Measurements from ENCODE around the gene BLVRB. TPM values are rescaled to one million over a fixed set of nuclear protein-coding genes. Genes with fewer than 3 reads are reported as not detected.
A peak's percentile ranks its signal among the peaks of the same experiment; 100 is the strongest.
"Not testable (repeated sequence)": the region's sequence is repeated elsewhere in the genome, so short reads cannot be mapped to it uniquely, and the experiment has no call there.

The BLVRB gene
- total RNA-seq, 1 experiment from 2014 or later: 195 TPM

DNA sequence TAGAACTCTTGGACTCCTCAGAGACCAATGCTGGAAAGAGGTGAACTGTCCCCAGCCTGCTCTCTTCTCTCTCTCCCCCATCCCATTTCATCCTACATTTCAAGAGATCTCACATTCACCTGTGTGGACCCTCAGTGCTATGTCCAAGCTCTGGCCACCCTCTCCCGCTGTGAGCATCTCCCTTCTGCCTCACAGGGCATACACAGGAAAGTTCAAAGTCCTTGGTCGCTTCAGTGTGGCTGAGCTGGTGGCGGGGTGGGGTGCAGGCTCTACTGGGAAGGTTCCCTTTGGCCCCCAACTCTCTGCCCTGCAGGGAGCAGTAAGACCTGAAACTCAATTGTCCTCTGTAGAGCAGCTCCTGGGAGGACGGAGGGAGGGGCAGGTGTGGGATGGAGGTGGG is 28.2 kb upstream of the BLVRB start:
- no peak for DNase-seq (ENCODE audit: low spot score)
- in situ Hi-C loops (cut with HindIII; ENCODE audit: low sequenced_read_pairs): no loop called here

DNA sequence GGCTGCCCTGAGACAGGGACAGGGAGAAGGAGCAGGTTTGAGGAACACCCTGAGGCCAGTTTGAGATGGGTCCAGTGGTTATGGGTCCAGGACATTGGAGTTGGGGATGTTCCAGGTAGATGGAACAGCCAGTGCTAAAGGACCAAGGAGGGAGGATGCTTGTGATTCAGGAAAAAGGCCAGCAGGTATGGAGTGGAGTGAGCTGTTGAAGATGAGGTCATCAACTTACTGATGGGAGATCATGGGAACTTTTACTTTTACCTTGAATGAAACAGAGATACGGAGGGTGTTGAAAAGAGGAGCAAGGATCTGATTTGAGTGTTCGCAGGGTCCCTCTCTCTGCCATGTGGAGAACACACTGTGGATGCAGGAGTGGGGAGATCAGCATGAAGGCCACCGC is 26.7 kb upstream of the BLVRB start:
- in situ Hi-C loops (cut with HindIII; ENCODE audit: low sequenced_read_pairs): no loop called here
- DNase-seq (ENCODE audit: low spot score): no peak

DNA sequence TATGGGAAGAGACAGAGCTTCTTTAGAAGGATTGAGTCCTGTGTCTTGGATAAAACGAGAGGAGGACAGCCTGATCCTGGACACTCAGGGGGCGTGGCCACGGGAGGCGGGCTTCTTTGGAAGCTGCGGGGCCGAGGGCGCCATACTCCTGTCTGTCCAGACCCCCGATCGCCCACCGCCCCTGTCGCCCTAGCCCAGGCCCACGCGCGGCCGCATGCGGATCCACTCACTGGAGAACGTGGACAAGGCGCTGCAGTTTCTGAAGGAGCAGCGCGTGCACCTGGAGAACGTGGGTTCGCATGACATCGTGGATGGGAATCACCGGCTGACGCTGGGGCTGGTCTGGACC is 24.3 kb upstream of the BLVRB start:
- in situ Hi-C loops (cut with HindIII; ENCODE audit: low sequenced_read_pairs): no loop called here
- DNase-seq (ENCODE audit: low spot score): no peak

DNA sequence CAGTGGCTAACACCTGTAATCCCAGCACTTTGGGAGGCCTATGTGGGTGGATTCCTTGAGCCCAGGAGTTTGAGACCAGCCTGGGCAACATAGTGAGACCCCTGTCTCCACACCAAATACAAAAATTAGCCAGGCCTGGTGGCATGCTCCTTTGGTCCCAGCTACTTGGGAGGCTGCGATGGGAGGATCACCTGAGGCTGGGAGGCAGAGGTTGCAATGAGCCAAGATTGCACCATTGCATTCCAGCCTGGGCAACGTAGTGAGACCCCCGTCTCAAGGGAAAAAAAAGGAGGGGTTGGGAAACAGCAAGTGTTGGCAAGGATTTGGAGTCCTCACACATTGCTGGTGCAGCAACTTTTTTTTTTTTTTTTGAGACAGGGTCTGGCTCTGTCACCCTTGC is 20.5 kb upstream of the BLVRB start:
- no peak for DNase-seq (ENCODE audit: low spot score)
- in situ Hi-C loops (cut with HindIII; ENCODE audit: low sequenced_read_pairs): no loop called here

DNA sequence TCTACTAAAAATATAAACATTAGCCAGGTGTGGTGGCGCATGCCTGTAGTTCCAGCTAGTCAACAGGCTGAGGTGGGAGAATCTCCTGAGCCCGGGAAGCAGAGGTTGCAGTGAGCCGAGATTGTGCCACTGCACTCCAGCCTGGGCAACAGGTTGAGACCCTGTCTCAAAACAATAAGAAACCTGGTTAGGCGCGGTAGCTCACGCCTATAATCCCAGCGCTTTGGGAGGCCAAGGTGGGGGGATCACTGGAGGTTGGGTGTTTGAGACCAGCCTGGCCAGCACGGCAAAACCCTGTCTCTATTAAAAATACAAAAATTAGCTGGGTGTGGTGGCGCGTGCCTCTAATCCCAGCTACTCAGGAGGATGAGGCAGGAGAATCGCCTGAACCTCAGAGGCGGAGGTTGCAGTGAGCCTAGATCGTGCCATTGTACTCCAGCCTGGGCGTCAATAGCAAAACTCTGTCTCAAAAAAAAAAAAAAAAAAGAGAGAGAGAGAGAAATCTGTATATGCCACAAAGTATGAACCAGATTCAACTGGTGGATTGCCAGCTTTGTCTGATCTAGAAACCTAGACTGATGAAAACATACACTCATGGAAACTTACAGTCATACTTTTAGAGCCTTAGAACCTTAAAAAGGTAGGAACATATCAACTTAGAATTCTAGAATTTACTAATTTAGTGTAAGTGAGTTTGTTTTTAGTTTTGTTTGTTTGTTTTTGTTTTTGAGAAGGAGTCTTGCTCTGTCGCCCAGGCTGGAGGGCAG is 10.5 kb upstream of the BLVRB start:
- DNase-seq (ENCODE audit: low spot score); in situ Hi-C loops (cut with HindIII; ENCODE audit: low sequenced_read_pairs): not testable (repeated sequence)

DNA sequence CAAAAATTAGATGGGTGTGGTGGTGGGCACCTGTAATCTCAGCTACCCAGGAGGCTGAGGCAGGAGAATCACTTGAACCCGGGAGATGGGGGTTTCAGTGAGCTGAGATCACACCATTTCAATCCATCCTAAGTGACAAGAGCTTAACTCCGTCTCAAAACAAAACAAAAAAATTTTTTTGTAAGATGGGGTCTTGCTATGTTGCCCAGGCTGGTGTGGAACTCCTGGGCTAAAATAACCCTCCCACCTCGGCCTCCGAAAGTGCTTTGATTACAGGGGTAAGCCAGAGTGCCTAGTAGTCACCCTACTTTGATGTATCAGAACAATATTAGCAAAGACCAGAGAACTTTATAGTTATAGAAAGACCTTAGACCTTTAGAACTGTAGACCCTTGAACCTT is 9.2 kb upstream of the BLVRB start:
- no peak for DNase-seq (ENCODE audit: low spot score)
- in situ Hi-C loops (cut with HindIII; ENCODE audit: low sequenced_read_pairs): no loop called here

DNA sequence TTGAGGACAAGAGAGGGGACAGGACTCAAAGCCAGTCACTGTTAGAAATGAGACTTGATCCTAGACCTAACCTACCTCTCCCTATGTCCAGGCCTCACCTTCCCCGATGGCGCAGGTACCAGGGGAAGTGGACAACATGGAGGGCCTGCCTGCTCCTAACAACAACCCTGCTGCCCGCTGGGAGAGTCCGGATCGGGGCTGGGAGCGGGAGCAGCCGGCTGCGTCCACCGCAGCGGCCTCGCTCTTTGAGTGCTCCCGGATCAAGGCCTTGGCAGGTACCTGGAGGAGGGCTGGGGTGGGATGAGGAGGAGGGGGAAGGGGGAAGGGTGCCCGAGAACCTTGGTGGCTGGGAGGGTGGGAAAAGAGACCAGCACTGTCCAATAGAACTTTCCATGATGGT is 7.0 kb upstream of the BLVRB start:
- in situ Hi-C loops (cut with HindIII; ENCODE audit: low sequenced_read_pairs): no loop called here
- DNase-seq (ENCODE audit: low spot score): no peak

DNA sequence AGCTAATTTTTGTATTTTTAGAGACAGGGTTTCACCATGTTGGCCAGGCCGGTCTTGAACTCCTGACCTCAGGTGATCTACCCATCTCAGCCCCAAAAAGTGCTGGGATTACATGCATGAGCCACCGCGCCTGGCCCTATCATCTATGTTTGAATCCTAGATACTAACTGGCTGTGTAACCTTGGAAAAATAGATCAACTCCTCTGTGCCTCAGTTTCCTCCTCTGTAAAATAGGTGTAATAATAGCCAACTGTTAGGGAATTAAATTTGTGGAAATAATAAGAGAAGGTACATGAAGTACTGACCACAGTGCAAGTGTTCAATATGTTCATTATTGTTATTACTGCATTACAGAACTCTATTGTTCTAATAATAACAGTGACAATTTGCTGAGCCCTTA is 5.6 kb upstream of the BLVRB start:
- DNase-seq (ENCODE audit: low spot score): no peak
- in situ Hi-C loops (cut with HindIII; ENCODE audit: low sequenced_read_pairs): no loop called here

DNA sequence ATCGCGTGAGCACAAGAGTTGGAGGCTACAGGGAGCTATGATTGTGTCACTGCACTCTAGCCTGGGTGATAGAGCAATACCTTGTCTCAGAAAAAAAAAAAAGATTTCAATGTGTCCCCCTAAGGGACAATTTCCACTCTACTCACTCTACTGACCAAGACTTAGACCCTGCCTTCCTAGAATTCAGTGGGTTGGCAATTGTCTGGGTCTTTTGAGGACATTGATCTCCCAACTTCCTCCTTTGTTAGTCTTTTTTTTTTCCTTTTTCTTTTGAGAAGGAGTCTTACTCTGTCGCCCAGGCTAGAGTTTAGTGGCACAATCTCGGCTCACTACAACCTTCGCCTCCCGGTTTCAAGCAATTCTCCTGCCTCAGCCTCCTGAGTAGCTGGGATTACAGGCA is 3.5 kb upstream of the BLVRB start:
- in situ Hi-C loops (cut with HindIII; ENCODE audit: low sequenced_read_pairs): no loop called here
- no peak for DNase-seq (ENCODE audit: low spot score)

DNA sequence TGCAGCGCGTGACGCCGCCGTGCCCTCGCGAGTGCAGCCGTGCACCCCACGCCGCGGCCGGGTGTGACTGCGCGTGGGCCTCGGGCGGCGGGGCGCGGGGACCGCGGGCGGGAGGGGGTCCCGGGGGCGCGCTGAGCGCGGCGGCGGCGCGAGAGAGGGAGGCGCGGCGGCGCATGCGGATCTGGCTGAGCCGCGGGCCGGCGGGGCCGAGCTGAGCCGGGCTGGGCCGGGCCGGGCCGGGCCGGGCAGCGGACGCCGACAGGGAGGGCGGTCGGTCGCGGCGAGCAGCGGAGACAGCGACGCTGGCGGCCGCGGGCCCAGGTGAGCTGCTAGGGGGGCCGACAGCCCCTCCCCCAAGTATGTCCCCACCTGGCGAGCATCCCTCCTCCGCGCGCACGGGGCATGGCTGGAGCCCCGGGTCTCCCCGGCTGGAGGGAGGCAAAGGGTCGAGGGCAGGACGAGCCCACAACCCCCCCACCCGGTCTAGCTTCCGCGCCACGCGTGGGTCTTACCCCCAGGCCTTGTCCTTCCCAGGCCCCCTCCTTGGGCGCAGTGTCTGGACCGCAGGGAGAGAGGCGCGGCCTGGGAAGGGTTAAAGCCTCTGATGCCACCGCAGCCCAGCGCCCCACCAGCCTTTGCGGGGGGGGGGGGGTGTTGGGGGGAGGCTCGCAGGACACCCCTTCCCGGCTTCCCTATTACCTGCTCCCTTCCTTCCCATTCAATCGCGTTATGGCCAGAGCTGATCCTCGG is 1.6 kb upstream of the BLVRB start, which contains the start of gene SPTBN4:
SPTBN4 (plus strand) TSS at position 17 of the 750 bp plus-strand sequence. CDS start 5,621 bp downstream, outside the sequence.
- peak; percentile 14 for DNase-seq (ENCODE audit: low spot score)
- in situ Hi-C loops (cut with HindIII; ENCODE audit: low sequenced_read_pairs): no loop called here

DNA sequence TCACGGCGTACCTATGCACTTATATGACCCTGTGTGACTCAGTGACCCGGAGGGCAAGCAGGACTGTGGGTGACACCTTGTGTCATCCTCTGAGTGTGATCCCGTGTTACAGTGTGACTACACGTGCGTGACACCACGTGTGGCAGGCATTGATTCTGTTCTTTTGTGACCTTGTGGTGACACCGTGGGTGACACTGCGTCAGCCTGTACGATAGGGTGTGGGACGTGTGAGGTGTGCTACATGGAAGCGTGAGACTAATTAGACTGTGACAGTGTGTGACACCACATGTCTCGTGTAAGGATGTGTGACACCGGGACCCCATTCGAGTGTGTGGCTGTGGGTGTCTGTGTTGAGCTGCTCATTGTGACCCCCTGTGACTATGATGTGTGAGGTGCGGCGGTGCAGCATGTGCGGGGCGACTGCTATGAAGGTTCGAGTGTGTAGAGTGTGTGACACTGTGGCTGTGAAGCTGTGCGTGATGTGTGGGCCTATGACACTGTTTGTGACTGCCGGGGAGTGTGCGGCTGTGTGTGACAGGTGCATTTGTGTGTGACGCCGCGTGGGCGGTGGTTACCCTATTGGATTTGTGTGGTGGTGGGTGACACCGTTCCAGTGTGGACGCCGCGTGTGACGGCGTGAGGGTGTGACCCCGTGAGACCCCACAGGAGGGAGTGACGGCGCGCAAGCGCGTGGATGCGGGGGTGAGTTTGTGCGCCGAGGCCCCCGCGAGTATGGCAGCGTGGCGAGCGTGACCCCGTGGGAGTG is 857 bp upstream of the BLVRB start:
- in situ Hi-C loops (cut with HindIII; ENCODE audit: low sequenced_read_pairs): no loop called here
- DNase-seq (ENCODE audit: low spot score): peak; percentile 38

DNA sequence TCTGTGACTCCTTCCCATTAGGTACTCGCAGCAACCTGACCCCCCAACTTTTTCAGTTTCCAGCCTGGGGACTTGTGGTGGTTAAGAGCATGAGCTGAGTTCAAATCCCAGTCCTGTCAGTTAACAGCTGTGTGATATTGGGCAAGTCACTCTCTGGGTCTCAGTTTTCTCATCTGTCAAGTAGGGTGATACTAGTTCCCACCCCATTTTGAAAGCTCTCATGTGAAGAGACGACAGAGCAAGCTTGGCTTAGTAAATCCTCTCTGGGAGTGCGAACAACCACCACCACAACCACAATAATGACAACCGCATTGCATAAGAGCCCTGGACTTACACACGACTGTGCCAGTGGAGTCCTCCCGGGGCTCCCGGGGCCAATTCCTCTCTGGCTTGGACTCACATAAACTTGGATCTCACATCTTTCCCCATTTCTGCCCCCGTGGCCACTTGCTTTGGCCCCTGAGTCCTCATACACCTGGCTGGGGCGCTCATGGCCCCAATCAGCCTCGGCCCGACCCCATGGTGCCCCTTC is 454 bp downstream of the BLVRB start:
- in situ Hi-C loops (cut with HindIII; ENCODE audit: low sequenced_read_pairs): no loop called here
- DNase-seq (ENCODE audit: low spot score): no peak

DNA sequence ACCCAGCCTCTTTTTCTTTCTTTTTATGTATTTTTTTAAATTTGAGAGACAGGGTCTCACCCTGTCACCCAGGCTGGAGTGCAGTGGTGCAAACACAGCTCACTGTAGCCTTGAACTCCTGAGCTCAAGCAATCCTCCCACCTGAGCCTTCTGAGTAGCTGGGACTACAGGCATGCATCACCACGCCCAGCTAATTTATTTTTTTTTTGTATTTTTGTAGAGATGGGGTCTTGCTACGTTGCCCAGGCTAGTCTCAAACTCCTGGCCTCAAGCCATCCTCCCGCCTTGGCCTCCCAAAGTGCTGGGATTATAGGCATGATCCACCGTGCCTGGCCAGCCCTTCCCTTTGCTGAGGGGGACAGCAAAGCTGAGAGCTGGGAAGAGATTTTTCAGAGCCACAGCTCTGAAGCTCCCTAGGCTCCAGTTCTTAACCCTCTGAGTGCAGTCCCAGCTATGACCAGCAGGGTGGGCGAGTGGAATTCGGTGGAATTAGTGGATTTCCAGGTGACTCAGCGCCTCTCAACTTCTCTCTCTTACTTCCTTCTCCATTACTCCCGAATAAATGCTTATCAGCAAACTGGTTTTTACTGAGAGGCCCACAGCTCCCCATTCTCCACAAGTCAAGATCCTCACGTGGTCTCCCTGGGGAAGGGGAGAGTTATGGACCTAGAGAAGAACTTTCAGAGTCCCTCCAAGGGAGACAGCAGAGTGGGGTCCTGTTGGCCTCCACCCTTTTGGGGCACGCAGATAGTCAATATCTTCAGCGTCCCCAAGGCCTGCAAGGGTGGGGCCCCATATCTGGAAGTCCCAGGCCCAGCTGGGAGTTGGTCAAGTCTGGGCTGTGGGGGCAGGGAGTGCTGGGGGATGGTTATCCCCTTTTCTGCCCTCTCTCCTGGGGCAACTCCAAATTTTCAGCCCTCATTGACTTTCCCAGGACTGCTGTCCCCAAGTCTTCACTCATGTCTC is 1.2 kb downstream of the BLVRB start:
- peak; percentile 85 for DNase-seq (ENCODE audit: low spot score)
- in situ Hi-C loops (cut with HindIII; ENCODE audit: low sequenced_read_pairs): no loop called here

DNA sequence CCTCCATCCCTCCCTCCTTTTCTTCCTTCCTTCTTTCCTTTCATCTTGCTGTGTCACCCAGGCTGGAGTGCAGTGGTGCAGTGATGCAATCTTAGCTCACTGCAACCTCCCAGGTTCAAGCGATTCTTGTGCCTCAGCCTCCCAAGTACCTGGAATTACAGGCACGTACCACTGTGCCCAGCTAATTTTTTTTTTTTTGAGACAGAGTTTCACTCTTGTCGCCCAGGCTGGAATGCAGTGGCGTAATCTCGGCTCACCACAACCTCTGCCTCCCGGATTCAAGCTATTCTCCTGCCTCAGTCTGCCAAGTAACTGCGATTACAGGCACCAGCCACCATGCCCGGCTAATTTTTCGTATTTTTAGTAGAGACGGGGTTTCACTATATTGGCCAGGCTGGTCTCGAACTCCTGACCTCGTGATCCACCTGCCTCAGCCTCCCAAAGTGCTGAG is 1.9 kb downstream of the BLVRB start:
- in situ Hi-C loops (cut with HindIII; ENCODE audit: low sequenced_read_pairs): not testable (repeated sequence)

DNA sequence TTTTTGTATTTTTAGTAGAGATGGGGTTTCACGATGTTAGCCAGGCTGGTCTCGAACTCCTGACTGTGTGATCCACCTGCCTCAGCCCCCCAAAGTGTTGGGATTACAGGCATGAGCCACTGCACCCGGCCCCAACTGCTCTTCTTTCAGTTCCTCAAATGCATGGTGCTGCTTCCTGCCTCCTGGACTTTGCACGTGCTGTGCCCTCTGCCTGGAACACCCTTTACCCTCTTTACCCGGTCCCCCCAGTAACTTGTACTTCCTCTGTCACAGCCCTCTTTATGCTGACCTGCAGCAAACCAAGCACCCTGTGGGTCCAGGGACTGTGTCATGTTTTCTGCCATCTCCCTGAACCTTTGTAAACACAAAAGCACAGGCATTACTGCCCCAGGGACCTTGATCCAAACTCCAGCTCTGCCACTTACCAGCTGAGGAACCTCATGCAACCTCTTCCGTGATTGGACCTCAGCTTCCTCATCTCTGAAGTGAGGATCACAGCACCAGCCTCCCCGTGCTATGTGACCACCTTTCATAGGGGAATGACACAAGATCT is 3.8 kb downstream of the BLVRB start:
- in situ Hi-C loops (cut with HindIII; ENCODE audit: low sequenced_read_pairs): no loop called here
- DNase-seq (ENCODE audit: low spot score): no peak

More for the DNA sequence above, 1.9 kb downstream of the BLVRB start:
- DNase-seq (ENCODE audit: low spot score): not testable (repeated sequence)

DNA sequence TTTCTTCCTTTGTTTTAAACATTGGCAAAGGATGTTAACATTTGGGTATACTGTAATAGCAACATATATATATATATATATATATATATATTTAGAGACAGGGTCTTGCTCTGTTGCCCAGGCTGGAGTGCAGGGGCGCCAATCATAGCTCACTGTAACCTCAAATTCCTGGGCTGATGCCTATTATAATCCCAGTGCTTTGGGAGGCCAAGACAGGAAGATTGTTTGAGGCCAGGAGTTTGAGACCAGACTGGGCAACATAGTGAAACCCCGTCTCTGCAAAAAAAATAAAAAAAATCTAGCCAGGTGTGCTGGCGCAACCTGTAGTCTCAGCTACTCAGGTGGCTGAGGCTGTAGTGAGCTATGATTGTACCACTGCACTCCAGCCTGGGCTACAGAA is 5.4 kb downstream of the BLVRB start:
- DNase-seq (ENCODE audit: low spot score): no peak
- in situ Hi-C loops (cut with HindIII; ENCODE audit: low sequenced_read_pairs): no loop called here

DNA sequence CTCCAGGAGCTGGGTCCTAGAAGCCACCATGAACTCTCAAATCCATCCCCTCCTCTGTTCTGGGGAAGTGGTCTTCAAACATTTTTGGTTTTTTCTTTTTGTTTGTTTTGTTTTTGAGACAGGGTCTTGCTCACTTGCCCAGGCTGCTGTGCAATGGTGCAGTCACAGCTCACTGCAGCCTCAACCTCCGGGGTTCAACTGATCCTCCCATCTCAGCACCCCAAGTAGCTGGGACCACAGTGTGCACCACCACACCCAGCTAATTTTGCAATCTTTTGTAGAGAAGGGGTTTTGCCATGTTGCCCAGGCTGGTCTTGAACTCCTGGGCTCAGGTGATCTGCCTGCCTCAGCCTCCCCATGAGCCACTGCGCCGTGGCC is 7.0 kb downstream of the BLVRB start:
- in situ Hi-C loops (cut with HindIII; ENCODE audit: low sequenced_read_pairs): no loop called here
- DNase-seq (ENCODE audit: low spot score): no peak

DNA sequence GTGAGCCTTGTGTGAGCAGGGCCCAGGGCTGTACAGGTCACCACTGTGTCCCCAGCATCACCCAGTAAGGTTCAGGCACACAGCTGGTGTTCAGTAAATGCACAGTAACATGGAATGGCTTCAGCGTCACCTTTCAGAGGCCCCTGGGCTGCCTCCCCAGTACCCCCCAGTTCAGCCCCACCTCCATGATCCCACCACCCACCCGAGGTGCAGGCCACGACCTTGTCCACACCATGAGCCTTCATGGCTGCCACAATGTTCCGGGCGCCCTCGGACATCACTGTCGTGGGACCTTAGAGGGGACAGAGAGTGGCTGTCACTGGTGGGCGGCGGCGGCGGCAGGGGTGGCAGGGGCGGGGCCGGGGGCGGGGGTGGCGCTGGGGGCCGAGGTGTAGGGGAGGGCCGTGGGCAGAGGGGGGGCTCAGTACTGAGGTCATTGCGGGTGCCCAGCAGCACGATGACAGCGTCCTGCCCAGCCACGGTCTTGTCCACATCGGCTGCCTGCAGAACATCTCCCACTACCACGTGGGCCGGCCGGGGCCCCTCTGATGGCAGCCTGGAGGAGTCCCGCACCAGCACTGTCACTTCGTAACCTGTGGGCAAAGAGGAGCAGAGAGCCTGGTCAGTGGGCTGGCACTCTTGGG is 7.5 kb downstream of the BLVRB start:
- in situ Hi-C loops (cut with HindIII; ENCODE audit: low sequenced_read_pairs): no loop called here

More for the DNA sequence above, 7.5 kb downstream of the BLVRB start:
- DNase-seq (ENCODE audit: low spot score): no peak

Data from G401 (cell line).